SH-SY5Y (cell line): ENCODE measurements around the gene LONP1.

ENCODE experiments used
- GATA2 ChIP-seq: IDR thresholded peaks from 2 replicates; pipeline ENCODE4 v1.6.1; 2011; ENCODE audit warnings: mild to moderate bottlenecking, low read depth, low read length
- GATA3 ChIP-seq: IDR thresholded peaks from 2 replicates; pipeline ENCODE4 v1.6.1; 2011; ENCODE audit warnings: low read depth, mild to moderate bottlenecking, low read length, moderate library complexity

GRCh38 chr19:5713228-5713627 is 6.7 kb downstream of the LONP1 start:
- TF ChIP-seq GATA2 (no peak), GATA3 (no peak)
